ENCODE measurements around the gene FCN3. TPM values are rescaled to one million over a fixed set of nuclear protein-coding genes. Genes with fewer than 3 reads are reported as not detected.

The FCN3 gene
- total RNA-seq, 2 experiments from 2014 or later, result not detected

- peaks cover 49% of the 10 kb centered on the region for H3K36me3 ChIP-seq (ENCODE audit: insufficient read depth, low read length)
- intact Hi-C loops (cut with DNase I, micrococcal nuclease), result no loop called here
- ChIA-PET CTCF (interaction anchor here (1.3 kb wide), 1 partner anchor 15 kb away, joined by 3 read pairs; the partner anchor contains the start of gene MAP3K6), POLR2A (interaction anchor here (1.1 kb wide), 1 partner anchor 10 kb away, joined by 3 read pairs; no protein-coding TSS in a partner anchor)
- no peaks in the 10 kb centered on the region for H3K9me3 ChIP-seq (ENCODE audit: control insufficient read depth in 1 of 2, insufficient read depth in 1 of 2, low read length in 2 of 2)
- no peak overlapping the region for H3K4me3 ChIP-seq (ENCODE audit: low read length)
- ATAC-seq (ENCODE audit: poor library complexity) (no peak), DNase-seq (peak in 1 of 14 experiments; percentile 16)
- Mint-ChIP-seq H3K27ac (no peak overlapping the region), H3K36me3 (ENCODE audit: low read depth) (peaks cover 28% of the 10 kb centered on the region), H3K4me1 (ENCODE audit: low read depth) (peaks cover 18% of the 10 kb centered on the region), H3K27me3 (no peaks in the 10 kb centered on the region), H3K4me3 (no peak overlapping the region), H3K9me3 (no peaks in the 10 kb centered on the region)
- no peak overlapping the region for H3K27ac ChIP-seq (ENCODE audit: low read depth in 1 of 2, low read length in 2 of 2)
- H3K27me3 ChIP-seq (ENCODE audit: control insufficient read depth in 1 of 2, insufficient read depth in 2 of 2, low read length in 2 of 2), result no peaks in the 10 kb centered on the region
- TF ChIP-seq, protein P1, sequence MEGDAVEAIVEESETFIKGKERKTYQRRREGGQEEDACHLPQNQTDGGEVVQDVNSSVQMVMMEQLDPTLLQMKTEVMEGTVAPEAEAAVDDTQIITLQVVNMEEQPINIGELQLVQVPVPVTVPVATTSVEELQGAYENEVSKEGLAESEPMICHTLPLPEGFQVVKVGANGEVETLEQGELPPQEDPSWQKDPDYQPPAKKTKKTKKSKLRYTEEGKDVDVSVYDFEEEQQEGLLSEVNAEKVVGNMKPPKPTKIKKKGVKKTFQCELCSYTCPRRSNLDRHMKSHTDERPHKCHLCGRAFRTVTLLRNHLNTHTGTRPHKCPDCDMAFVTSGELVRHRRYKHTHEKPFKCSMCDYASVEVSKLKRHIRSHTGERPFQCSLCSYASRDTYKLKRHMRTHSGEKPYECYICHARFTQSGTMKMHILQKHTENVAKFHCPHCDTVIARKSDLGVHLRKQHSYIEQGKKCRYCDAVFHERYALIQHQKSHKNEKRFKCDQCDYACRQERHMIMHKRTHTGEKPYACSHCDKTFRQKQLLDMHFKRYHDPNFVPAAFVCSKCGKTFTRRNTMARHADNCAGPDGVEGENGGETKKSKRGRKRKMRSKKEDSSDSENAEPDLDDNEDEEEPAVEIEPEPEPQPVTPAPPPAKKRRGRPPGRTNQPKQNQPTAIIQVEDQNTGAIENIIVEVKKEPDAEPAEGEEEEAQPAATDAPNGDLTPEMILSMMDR (IDR thresholded peaks at IDR 0.05), result no peak
- H3K4me1 ChIP-seq (ENCODE audit: insufficient read depth, low read length), result peaks cover 28% of the 10 kb centered on the region
Observed at GRCh38 chr1:27350663-27351540, 23.7 kb downstream of the FCN3 start.

DNA sequence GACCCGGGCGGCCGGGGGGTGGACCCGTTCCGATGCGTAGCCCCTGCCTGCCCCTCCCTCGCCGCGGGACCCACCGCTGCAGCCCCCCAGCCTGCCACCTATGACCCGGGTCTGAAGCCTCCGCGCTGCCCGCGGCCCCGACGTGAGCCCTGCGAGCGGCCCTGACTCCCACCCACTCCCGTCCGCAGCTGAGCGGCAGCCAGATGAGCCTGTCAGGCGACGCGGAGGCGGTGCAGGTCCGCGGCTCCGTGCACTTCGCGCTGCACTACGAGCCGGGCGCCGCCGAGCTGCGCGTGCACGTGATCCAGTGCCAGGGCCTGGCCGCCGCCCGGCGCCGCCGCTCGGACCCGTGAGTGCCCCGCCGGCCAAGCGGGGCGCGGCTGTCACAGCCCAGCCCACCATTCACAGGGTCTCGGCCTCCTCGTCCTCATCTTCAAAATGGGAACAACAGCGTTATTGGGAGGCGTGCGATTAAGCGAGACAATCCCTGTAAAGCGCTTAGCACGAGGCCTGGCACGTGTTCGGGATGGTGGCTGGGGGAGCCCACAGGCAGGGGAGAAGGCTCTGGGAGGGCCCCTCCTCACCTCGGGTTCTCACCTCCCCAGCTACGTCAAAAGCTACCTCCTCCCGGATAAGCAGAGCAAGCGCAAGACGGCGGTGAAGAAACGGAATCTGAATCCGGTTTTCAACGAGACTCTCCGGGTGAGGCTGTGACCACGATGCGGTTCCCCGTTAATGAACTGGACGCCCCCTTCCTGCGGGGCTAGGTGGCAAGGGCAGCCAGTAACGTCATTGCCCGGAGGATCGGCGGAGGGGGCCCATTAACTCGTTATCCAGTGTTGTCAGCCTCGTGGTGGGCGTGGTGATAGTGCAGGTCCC is 24.6 kb downstream of the FCN3 start:
- no peaks in the 10 kb centered on the region for H3K27me3 Mint-ChIP-seq
- ChIA-PET POLR2A (interaction anchor here (1.2 to 1.4 kb wide), 4 partner anchors 7 to 17 kb away, joined by 3 to 13 read pairs (median 6); partner anchors contain the start of gene SYTL1), CTCF (interaction anchor here (1.3 kb wide), 1 partner anchor 7 kb away, joined by 4 read pairs; no protein-coding TSS in a partner anchor)
- ATAC-seq (ENCODE audit: poor library complexity), result peak; percentile 75
- Histone ChIP-seq H3K27ac (ENCODE audit: low read depth in 1 of 2, low read length in 2 of 2) (no peak overlapping the region), H3K9me3 (ENCODE audit: control insufficient read depth in 1 of 2, insufficient read depth in 1 of 2, low read length in 2 of 2) (no peaks in the 10 kb centered on the region), H3K4me1 (ENCODE audit: insufficient read depth, low read length) (peaks cover 27% of the 10 kb centered on the region), H3K36me3 (ENCODE audit: insufficient read depth, low read length) (peaks cover 55% of the 10 kb centered on the region), H3K27me3 (ENCODE audit: control insufficient read depth in 1 of 2, insufficient read depth in 2 of 2, low read length in 2 of 2) (no peaks in the 10 kb centered on the region), H3K4me3 (ENCODE audit: low read length) (peak overlapping the region; percentile 51)
- TF ChIP-seq, protein P1 (IDR thresholded peaks at IDR 0.05), result no peak
- H3K4me1 Mint-ChIP-seq (ENCODE audit: low read depth), result peaks cover 16% of the 10 kb centered on the region
- no peaks in the 10 kb centered on the region for H3K9me3 Mint-ChIP-seq
- DNase-seq, result peak in 4 of 14 experiments; percentile 11 to 28 (median 26)
- peaks cover 33% of the 10 kb centered on the region for H3K36me3 Mint-ChIP-seq (ENCODE audit: low read depth)
- H3K4me3 Mint-ChIP-seq, result no peak overlapping the region
- H3K27ac Mint-ChIP-seq, result no peak overlapping the region
- intact Hi-C loops (cut with DNase I, micrococcal nuclease), result loop anchor here (1.0 to 10.0 kb wide), 2 partner anchors 9 to 1205 kb away; partner anchors contain the start of gene TRNAU1AP (in 1 of the 2)
